HT-29 (cell line): ENCODE measurements around the gene MSL3. TPM values are rescaled to one million over a fixed set of nuclear protein-coding genes. Genes with fewer than 3 reads are reported as not detected.

Experiments used
- DNase-seq: peaks from one replicate; pipeline ENCODE4 v3.0.0-alpha.2; 2015; ENCODE audit warnings: low spot score
- total RNA-seq: library from RNA; depleted of rRNA; stranded (reverse); fragments of >200 nt; shearing (Covaris generic); gene quantifications from 2 replicates; pipeline ENCODE4 v1.2.3, GENCODE V29; 2014

MSL3 gene
- total RNA-seq, 1 experiment from 2014 or later, result 7.3 TPM

- DNase-seq, result peak; percentile 85
Measured at GRCh38 chrX:11759461-11760311, 1.6 kb downstream of the MSL3 start.

- DNase-seq, result no peak
Measured at GRCh38 chrX:11760958-11761357, 2.9 kb downstream of the MSL3 start.

GRCh38 chrX:11764602-11765067 is 6.6 kb downstream of the MSL3 start:
- no peak for DNase-seq

GRCh38 chrX:11765449-11765848 is 7.4 kb downstream of the MSL3 start:
- DNase-seq, result no peak

- DNase-seq, result no peak
Measured at GRCh38 chrX:11766487-11766886, 8.4 kb downstream of the MSL3 start.

- DNase-seq, result no peak
Measured at GRCh38 chrX:11768039-11768438, 10.0 kb downstream of the MSL3 start.

GRCh38 chrX:11770320-11770719 is 12.3 kb downstream of the MSL3 start:
- peak; percentile 60 for DNase-seq

GRCh38 chrX:11778230-11778629 is 20.2 kb downstream of the MSL3 start:
- no peak for DNase-seq

GRCh38 chrX:11781133-11781532 is 23.1 kb downstream of the MSL3 start:
- DNase-seq, result no peak

- no peak for DNase-seq
Measured at GRCh38 chrX:11781734-11782370, 23.8 kb downstream of the MSL3 start.

- no peak for DNase-seq
Measured at GRCh38 chrX:11784543-11784942, 26.5 kb downstream of the MSL3 start.

- no peak for DNase-seq
Measured at GRCh38 chrX:11786862-11787261, 28.8 kb downstream of the MSL3 start.

GRCh38 chrX:11787564-11787963 is 29.5 kb downstream of the MSL3 start:
- no peak for DNase-seq

GRCh38 chrX:11789809-11790208 is 31.8 kb downstream of the MSL3 start:
- DNase-seq, result no peak

GRCh38 chrX:11791090-11791489 is 33.1 kb downstream of the MSL3 start:
- no peak for DNase-seq

GRCh38 chrX:11791537-11791936 is 33.5 kb downstream of the MSL3 start:
- no peak for DNase-seq

GRCh38 chrX:11792461-11793421 is 34.7 kb downstream of the MSL3 start:
- DNase-seq, result no peak

GRCh38 chrX:11793734-11794133 is 35.7 kb downstream of the MSL3 start:
- no peak for DNase-seq

- no peak for DNase-seq
Measured at GRCh38 chrX:11813341-11813740, 55.3 kb downstream of the MSL3 start.
